Measurements from ENCODE around the gene LRMDA. TPM values are rescaled to one million over a fixed set of nuclear protein-coding genes. Genes with fewer than 3 reads are reported as not detected.

Gene LRMDA
- total and polyA plus RNA-seq, 2 of the 8 experiments (the other 6 are each of a cell fraction or from before 2014, with no cell fraction given), result 0.86 to 2.8 TPM

DNA sequence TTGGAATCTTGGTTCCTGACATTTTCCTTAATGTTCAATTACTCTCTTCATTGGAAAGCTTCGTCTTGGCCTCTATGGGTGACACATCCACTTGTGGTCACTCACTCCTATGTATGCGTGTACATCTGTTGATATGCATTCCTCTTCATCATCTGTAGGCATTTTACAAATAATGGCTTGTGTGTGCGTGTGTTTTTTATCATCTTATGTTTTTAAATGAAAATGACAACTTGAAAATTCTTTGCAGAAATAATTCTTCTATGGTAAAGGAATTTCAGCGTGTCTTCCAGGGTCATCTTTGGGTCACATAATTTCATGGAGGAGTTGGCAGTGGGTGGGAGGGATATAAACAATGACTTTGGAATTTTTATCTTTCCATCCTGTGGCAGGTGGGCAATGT lies 925.1 kb downstream of the LRMDA start:
- Histone ChIP-seq H3K36me3 (ENCODE audit: control insufficient read depth in 2 of 4, insufficient read depth in 4 of 4, low read length in 3 of 4) (no peaks in the 10 kb centered on the region), H3K4ac (replicated peaks; ENCODE audit: insufficient read length, low read depth, low read length) (no peak overlapping the region), H2BK20ac (ENCODE audit: low read length) (no peak overlapping the region), H3K23me2 (ENCODE audit: low read depth, low read length) (peaks cover 2% of the 10 kb centered on the region; the same call in 1 of the 2 replicates), H3K9me3 (ENCODE audit: insufficient read depth in 2 of 2, low read depth in 1 of 2, low read length in 1 of 2) (no peaks in the 10 kb centered on the region), H4K8ac (ENCODE audit: extremely low read depth, insufficient read depth, low read length) (no peak overlapping the region), H3K79me2 (ENCODE audit: control insufficient read depth in 1 of 2, insufficient read depth in 2 of 2, low read length in 2 of 2) (no peaks in the 10 kb centered on the region), H3K27me3 (replicated peaks in 1 of 4; ENCODE audit: control insufficient read depth in 3 of 4, extremely low read depth in 1 of 4, insufficient read depth in 3 of 4, low read length in 3 of 4) (no peaks in the 10 kb centered on the region; a peak in 1 of 7 replicates), H3K18ac (ENCODE audit: extremely low read depth, low read length) (no peak overlapping the region), H4K20me1 (replicated peaks in 1 of 2; ENCODE audit: control insufficient read depth in 1 of 2, insufficient read depth in 2 of 2, low read length in 2 of 2) (no peaks in the 10 kb centered on the region), H4K91ac (replicated peaks; ENCODE audit: insufficient read length, low read length) (no peak overlapping the region), H3K56ac (replicated peaks; ENCODE audit: insufficient read length, low read depth, low read length) (no peak overlapping the region), H2BK15ac (ENCODE audit: low read length) (no peak overlapping the region), H3K9ac (replicated peaks in 1 of 4; ENCODE audit: extremely low read depth in 1 of 4, low read depth in 3 of 4, low read length in 3 of 4) (no peak overlapping the region), H3K23ac (ENCODE audit: insufficient read length) (no peak overlapping the region), H2AFZ (ENCODE audit: low read length) (no peak overlapping the region), H4K5ac (ENCODE audit: insufficient read length, low read depth, low read length) (no peak overlapping the region), H3K4me2 (ENCODE audit: insufficient read depth in 1 of 2, low read depth in 2 of 2, low read length in 2 of 2) (no peak overlapping the region), H2BK12ac (ENCODE audit: low read depth, low read length) (no peak overlapping the region), H3K14ac (ENCODE audit: insufficient read length) (no peak overlapping the region), H2BK120ac (replicated peaks; ENCODE audit: low read depth, low read length) (no peak overlapping the region), H3K27ac (ENCODE audit: low read depth, low read length) (no peak overlapping the region), H2BK5ac (ENCODE audit: low read depth, low read length) (no peak overlapping the region), H3K4me1 (replicated peaks in 1 of 4; ENCODE audit: control insufficient read depth in 3 of 4, insufficient read depth in 4 of 4, low read length in 3 of 4) (0 out of 7 replicates have a peak, but pooled peaks cover 0 to 3% (median 0%) of the 10 kb centered on the region in 4 experiments), H2AK5ac (ENCODE audit: low read depth, low read length) (no peak overlapping the region), H3K4me3 (ENCODE audit: extremely low read depth in 1 of 4, insufficient read depth in 2 of 4, low read depth in 3 of 4, low read length in 4 of 4) (no peak overlapping the region), H3K79me1 (ENCODE audit: low read depth, low read length) (no peaks in the 10 kb centered on the region)
- POLR2A ChIA-PET (ENCODE audit: partially characterized antibody), result no interaction called here
- FAIRE-seq (no peak), DNase-seq (ENCODE audit: low read depth in 1 of 2, low spot score in 2 of 2) (no peak)
- TF ChIP-seq CREB1 (IDR thresholded peaks at IDR 0.05), result no peak
- no peak for TF ChIP-seq KDM1A (IDR thresholded peaks at IDR 0.05; ENCODE audit: borderline replicate concordance, low read length)
- no peak for TF ChIP-seq SP2 (IDR thresholded peaks at IDR 0.05; ENCODE audit: low read length)
- no peak for TF ChIP-seq NANOG (IDR thresholded peaks at IDR 0.05; ENCODE audit: insufficient read depth, low read depth, low read length, poor library complexity, severe bottlenecking)
- no peak for TF ChIP-seq RXRA (IDR thresholded peaks at IDR 0.05; ENCODE audit: insufficient read depth, low read depth, low read length)
- no peak for TF ChIP-seq RNF2 (IDR thresholded peaks at IDR 0.05; ENCODE audit: borderline replicate concordance, low read depth, low read length, missing control alignments, poor library complexity, severe bottlenecking)
- TF ChIP-seq GTF2F1 (IDR thresholded peaks at IDR 0.05; ENCODE audit: borderline replicate concordance, low read depth, low read length), result no peak
- no peak for TF ChIP-seq CHD2 (IDR thresholded peaks at IDR 0.05; ENCODE audit: low read length)
- TF ChIP-seq EP300 (IDR thresholded peaks at IDR 0.05; ENCODE audit: borderline replicate concordance in 1 of 2, low read depth in 2 of 2, low read length in 2 of 2), result no peak
- CTCF ChIA-PET (ENCODE audit: partially characterized antibody), result no interaction called here
- 88% methylated on average over 4 of the region's 4 CpGs; no CpG with 5 or more reads in 1 of the 2 experiments for WGBS, 2 experiments (ENCODE audit: extremely low coverage in 1 of 2, insufficient coverage in 1 of 2, insufficient read length in 1 of 2, insufficient replicate concordance in 2 of 2, low coverage in 1 of 2, low lambda C conversion rate in 2 of 2, missing lambda C conversion rate in 1 of 2)
